Uterus (tissue), 4 donors: ENCODE measurements around the gene SLC46A2. TPM values are rescaled to one million over a fixed set of nuclear protein-coding genes. Genes with fewer than 3 reads are reported as not detected.

Source experiments
- DNase-seq, 2 donors: peaks; one replicate each; pipeline ENCODE4 v3.0.0-alpha.2; 2019 to 2020
- H3K27ac ChIP-seq, 2 donors: fragments of 200-600 bp; sonication (generic); 1 replicate in 1 of 2; 2 replicates in 1 of 2; pipeline ENCODE4 v1.5.1; 2016 to 2018
- H3K27me3 ChIP-seq, 2 donors: fragments of 200-600 bp; sonication (generic); one replicate each; pipeline ENCODE4 v1.5.1; 2018 to 2019; ENCODE audit warnings: control low read depth in 1 of 2
- H3K36me3 ChIP-seq, 2 donors: fragments of 200-600 bp; sonication (generic); one replicate each; pipeline ENCODE4 v1.5.1; 2019; ENCODE audit warnings: control low read depth in 1 of 2
- H3K4me1 ChIP-seq, 2 donors: fragments of 200-600 bp; sonication (generic); one replicate each; pipeline ENCODE4 v1.5.1; 2018 to 2019; ENCODE audit warnings: control low read depth in 1 of 2
- H3K4me3 ChIP-seq, 2 donors: fragments of 200-600 bp; sonication (generic); 1 replicate in 1 of 2; 2 replicates in 1 of 2; pipeline ENCODE4 v1.5.1; 2018 to 2019; ENCODE audit warnings: mild to moderate bottlenecking in 1 of 2
- H3K9me3 ChIP-seq, 2 donors: fragments of 200-600 bp; sonication (generic); one replicate each; pipeline ENCODE4 v1.5.1; 2019; ENCODE audit warnings: control low read depth in 1 of 2
- CTCF ChIP-seq, 4 experiments: fragments of 200-600 bp in 2 of 4; fragments of 450-650 bp in 2 of 4; sonication (generic) in 2 of 4; IDR thresholded peaks; one replicate each; pipeline ENCODE4 v1.5.1; 2016 to 2019; ENCODE audit warnings: antibody characterized with exemption in 4 of 4, mild to moderate bottlenecking in 2 of 4, moderate library complexity in 1 of 4
- POLR2A ChIP-seq, 2 donors: fragments of 450-650 bp; IDR thresholded peaks; one replicate each; pipeline ENCODE4 v1.6.1; 2016; ENCODE audit warnings: antibody characterized with exemption in 2 of 2, mild to moderate bottlenecking in 1 of 2, moderate library complexity in 1 of 2
- intact Hi-C: fragments of 100-400 bp; cut with DNase I; formaldehyde crosslinking; loops from one replicate; pipeline ENCODE4 v1.15.1; 2023; ENCODE audit warnings: low total_unique reads
- total RNA-seq, 4 donors: library from RNA; depleted of rRNA in 3 of 4; stranded (reverse); fragments of >200 nt in 3 of 4; gene quantifications; one replicate each; pipeline versions ENCODE4 v1.1.0 to v1.2.4, GENCODE V29; 2014 to 2023
- donor health status: DM: yes; HTN: yes; CAD: no.

SLC46A2 gene
- total RNA-seq: not detected

- H3K4me3 ChIP-seq: peak within 1 kb of the TSS in 1 of 2 donors; percentile 11
- H3K36me3 ChIP-seq: no peaks in the 10 kb centered on the region
- TF ChIP-seq POLR2A (IDR thresholded peaks at IDR 0.05) (no peak), CTCF (IDR thresholded peaks at IDR 0.05) (no peak)
- no peak within 1 kb of the TSS for H3K27ac ChIP-seq
- no peaks in the 10 kb centered on the region for H3K9me3 ChIP-seq
- H3K27me3 ChIP-seq: no peaks in the 10 kb centered on the region
- DNase-seq: no peak
- no peaks in the 10 kb centered on the region for H3K4me1 ChIP-seq
- intact Hi-C loops: no loop called here
Observed at GRCh38 chr9:112890106-112891081, at the start of gene SLC46A2. Gene SLC46A2, minus strand, starts transcription at chr9:112890876. Its CDS starts 195 bp downstream, at chr9:112890681.

- Histone ChIP-seq H3K36me3 (no peaks in the 10 kb centered on the region), H3K9me3 (no peaks in the 10 kb centered on the region), H3K4me1 (no peaks in the 10 kb centered on the region), H3K27me3 (no peaks in the 10 kb centered on the region), H3K4me3 (no peak overlapping the region), H3K27ac (no peak overlapping the region)
- TF ChIP-seq CTCF (IDR thresholded peaks at IDR 0.05): no peak
- no peak for TF ChIP-seq POLR2A (IDR thresholded peaks at IDR 0.05)
- DNase-seq: no peak
- intact Hi-C loops: no loop called here
Observed at GRCh38 chr9:112939418-112939817, 48.7 kb upstream of the SLC46A2 start.

- intact Hi-C loops: no loop called here
- Histone ChIP-seq H3K27me3 (no peaks in the 10 kb centered on the region), H3K4me3 (no peak overlapping the region), H3K4me1 (no peaks in the 10 kb centered on the region), H3K27ac (no peak overlapping the region), H3K36me3 (no peaks in the 10 kb centered on the region), H3K9me3 (no peaks in the 10 kb centered on the region)
- DNase-seq: no peak
- no peak for TF ChIP-seq POLR2A (IDR thresholded peaks at IDR 0.05)
- TF ChIP-seq CTCF (IDR thresholded peaks at IDR 0.05): no peak
Observed at GRCh38 chr9:112933696-112934095, 43.0 kb upstream of the SLC46A2 start.

DNA sequence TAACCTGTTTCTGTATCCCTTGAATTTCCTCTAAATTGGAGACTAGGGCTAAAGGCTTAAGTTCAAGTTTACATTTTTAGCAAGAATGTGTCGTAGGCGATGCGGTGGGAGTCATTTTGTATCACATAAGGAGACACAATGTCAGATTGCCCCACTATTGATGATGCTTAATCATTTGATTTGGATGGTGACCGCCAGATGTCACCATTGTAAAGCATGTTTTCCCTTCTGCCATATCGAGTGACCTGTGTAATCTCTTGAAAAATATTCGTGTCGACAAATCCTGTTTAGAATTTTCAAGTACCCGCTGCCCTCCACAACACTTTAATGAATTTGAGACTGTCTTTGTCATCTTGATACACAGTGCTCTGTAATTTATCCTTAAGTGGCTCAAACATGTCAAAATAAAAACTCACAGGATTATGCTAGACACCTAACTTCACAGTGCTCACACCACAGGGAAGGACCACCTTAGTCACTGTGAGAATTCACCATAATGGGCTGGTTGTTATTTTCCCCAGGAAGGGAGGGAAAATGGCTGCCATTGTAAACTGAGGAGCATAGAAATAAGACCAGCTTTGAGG is 34.5 kb upstream of the SLC46A2 start:
- Histone ChIP-seq H3K27ac (no peak overlapping the region), H3K9me3 (no peaks in the 10 kb centered on the region), H3K4me3 (no peak overlapping the region), H3K36me3 (no peaks in the 10 kb centered on the region), H3K27me3 (no peaks in the 10 kb centered on the region), H3K4me1 (no peaks in the 10 kb centered on the region)
- intact Hi-C loops: no loop called here
- TF ChIP-seq POLR2A (IDR thresholded peaks at IDR 0.05): no peak
- TF ChIP-seq CTCF (IDR thresholded peaks at IDR 0.05): peak in 1 of 4 experiments; percentile 5
- DNase-seq: no peak

GRCh38 chr9:112921549-112921948 is 30.9 kb upstream of the SLC46A2 start:
- Histone ChIP-seq H3K4me1 (no peaks in the 10 kb centered on the region), H3K27me3 (no peaks in the 10 kb centered on the region), H3K36me3 (no peaks in the 10 kb centered on the region), H3K27ac (no peak overlapping the region), H3K9me3 (no peaks in the 10 kb centered on the region), H3K4me3 (no peak overlapping the region)
- peak in 1 of 4 experiments; percentile 7 for TF ChIP-seq CTCF (IDR thresholded peaks at IDR 0.05)
- TF ChIP-seq POLR2A (IDR thresholded peaks at IDR 0.05): no peak
- intact Hi-C loops: no loop called here
- DNase-seq: no peak
